HepG2 (cell line): ENCODE results near the gene LRRC19. TPM values are rescaled to one million over a fixed set of nuclear protein-coding genes. Genes with fewer than 3 reads are reported as not detected.
A peak's percentile ranks its signal among the peaks of the same experiment; 100 is the strongest.

Experiments
- ARHGAP35 ChIP-seq: sonication (generic); formaldehyde crosslinking; IDR thresholded peaks from 2 replicates; pipeline ENCODE4 v1.9.0; 2022; ENCODE audit warnings: mild to moderate bottlenecking, inconsistent platforms, moderate library complexity, missing genetic modification reagents, borderline replicate concordance
- ATF7-NPFF ChIP-seq: sonication (generic); formaldehyde crosslinking; IDR thresholded peaks from 2 replicates; pipeline ENCODE4 v1.8.1; 2023; ENCODE audit warnings: mild to moderate bottlenecking, low read depth, missing genetic modification reagents, moderate library complexity
- EZH2 ChIP-seq: conservative IDR thresholded peaks from 2 replicates; pipeline ENCODE4 v1.6.1; 2012; ENCODE audit warnings: mild to moderate bottlenecking, low read depth, low read length, moderate library complexity
- NR2F1 ChIP-seq, 2 experiments: fragments of 450-650 bp in 1 of 2; formaldehyde crosslinking in 1 of 2; IDR thresholded peaks; 2 replicates each; pipeline versions ENCODE4 v1.5.0 to v1.6.1; 2016 to 2020; ENCODE audit warnings: mild to moderate bottlenecking in 1 of 2, missing compliant biosample characterization in 1 of 2, missing genetic modification reagents in 1 of 2, moderate library complexity in 1 of 2
- PAX8 ChIP-seq: sonication (generic); formaldehyde crosslinking; IDR thresholded peaks from 2 replicates; pipeline ENCODE4 v1.8.0; 2022; ENCODE audit warnings: mild to moderate bottlenecking, missing genetic modification reagents, borderline replicate concordance
- PCBP2 ChIP-seq: fragments of 200-400 bp; formaldehyde crosslinking; optimal IDR thresholded peaks from 2 replicates; pipeline ENCODE3; 2018; ENCODE audit warnings: low read length, low read depth; ENCODE audit not compliant: poor library complexity, severe bottlenecking
- YY1 ChIP-seq: IDR thresholded peaks from 2 replicates; pipeline ENCODE4 v1.6.1; 2011; ENCODE audit warnings: low read length, low read depth, moderate library complexity, mild to moderate bottlenecking; ENCODE audit not compliant: insufficient read depth, insufficient replicate concordance
- ZBTB21 ChIP-seq: sonication (generic); formaldehyde crosslinking; IDR thresholded peaks from 2 replicates; pipeline ENCODE4 v1.4.0; 2020; ENCODE audit warnings: missing genetic modification reagents
- ZBTB3 ChIP-seq: sonication (generic); formaldehyde crosslinking; IDR thresholded peaks from 2 replicates; pipeline ENCODE4 v1.4.0; 2020; ENCODE audit warnings: low read depth, mild to moderate bottlenecking, moderate library complexity, missing genetic modification reagents, borderline replicate concordance
- ZFY ChIP-seq: sonication (generic); formaldehyde crosslinking; IDR thresholded peaks from 2 replicates; pipeline ENCODE4 v1.4.0; 2020; ENCODE audit warnings: missing genetic modification reagents
- ZNF616 ChIP-seq: sonication (generic); formaldehyde crosslinking; IDR thresholded peaks from 2 replicates; pipeline ENCODE4 v1.5.0; 2020; ENCODE audit warnings: low read depth, mild to moderate bottlenecking, missing genetic modification reagents
- ZNF652 ChIP-seq: IDR thresholded peaks from 2 replicates; pipeline ENCODE4 v1.6.1; 2016; ENCODE audit warnings: low read depth, borderline replicate concordance
- ZNF775 ChIP-seq: sonication (generic); formaldehyde crosslinking; IDR thresholded peaks from 2 replicates; pipeline ENCODE4 v1.4.0; 2020; ENCODE audit warnings: missing genetic modification reagents, mild to moderate bottlenecking, moderate library complexity, borderline replicate concordance
- polyA plus RNA-seq, 8 experiments: library from polyadenylated mRNA; depleted of rRNA in 3 of 8; stranded (reverse) in 7 of 8; unstranded in 1 of 8; fragments of >200 nt; fragmentation: Illumina TruSeq in 4 of 8; extraction: Trizol in 4 of 8; gene quantifications; 2 replicates each; pipeline versions ENCODE4 v1.2.1 to v1.2.3, GENCODE V29; 2011 to 2016; ENCODE audit warnings: low read depth in 4 of 8, missing spikeins in 1 of 8, mixed read lengths in 1 of 8; ENCODE audit not compliant: insufficient read depth in 1 of 8
- total RNA-seq, 5 experiments: library from RNA; depleted of rRNA; stranded (reverse); fragments of >200 nt; fragmentation: Illumina TruSeq; extraction: Trizol; gene quantifications; 2 replicates each; pipeline ENCODE4 v1.2.3, GENCODE V29; 2016; ENCODE audit warnings: low read depth in 1 of 5
- TF ChIP-seq, protein P1 (sequence below): sonication (generic); formaldehyde crosslinking; IDR thresholded peaks from 2 replicates; pipeline ENCODE4 v1.4.0; 2020; ENCODE audit warnings: mild to moderate bottlenecking, low read depth, missing genetic modification reagents
- TF ChIP-seq, protein P2 (sequence below): sonication (generic); formaldehyde crosslinking; IDR thresholded peaks from 2 replicates; pipeline ENCODE4 v1.4.0; 2020; ENCODE audit warnings: missing genetic modification reagents
- TF ChIP-seq, protein P3 (sequence below): sonication (generic); formaldehyde crosslinking; IDR thresholded peaks from 2 replicates; pipeline ENCODE4 v1.8.0; 2022; ENCODE audit warnings: mild to moderate bottlenecking, missing genetic modification reagents
- TF ChIP-seq, protein P4 (sequence below): sonication (generic); formaldehyde crosslinking; IDR thresholded peaks from 2 replicates; pipeline ENCODE4 v1.4.0; 2020; ENCODE audit warnings: missing genetic modification reagents, mild to moderate bottlenecking, borderline replicate concordance

The LRRC19 gene
- total and polyA plus RNA-seq, 2 of the 13 experiments (the other 11 are each of a cell fraction or from before 2014, with no cell fraction given) = not detected

DNA sequence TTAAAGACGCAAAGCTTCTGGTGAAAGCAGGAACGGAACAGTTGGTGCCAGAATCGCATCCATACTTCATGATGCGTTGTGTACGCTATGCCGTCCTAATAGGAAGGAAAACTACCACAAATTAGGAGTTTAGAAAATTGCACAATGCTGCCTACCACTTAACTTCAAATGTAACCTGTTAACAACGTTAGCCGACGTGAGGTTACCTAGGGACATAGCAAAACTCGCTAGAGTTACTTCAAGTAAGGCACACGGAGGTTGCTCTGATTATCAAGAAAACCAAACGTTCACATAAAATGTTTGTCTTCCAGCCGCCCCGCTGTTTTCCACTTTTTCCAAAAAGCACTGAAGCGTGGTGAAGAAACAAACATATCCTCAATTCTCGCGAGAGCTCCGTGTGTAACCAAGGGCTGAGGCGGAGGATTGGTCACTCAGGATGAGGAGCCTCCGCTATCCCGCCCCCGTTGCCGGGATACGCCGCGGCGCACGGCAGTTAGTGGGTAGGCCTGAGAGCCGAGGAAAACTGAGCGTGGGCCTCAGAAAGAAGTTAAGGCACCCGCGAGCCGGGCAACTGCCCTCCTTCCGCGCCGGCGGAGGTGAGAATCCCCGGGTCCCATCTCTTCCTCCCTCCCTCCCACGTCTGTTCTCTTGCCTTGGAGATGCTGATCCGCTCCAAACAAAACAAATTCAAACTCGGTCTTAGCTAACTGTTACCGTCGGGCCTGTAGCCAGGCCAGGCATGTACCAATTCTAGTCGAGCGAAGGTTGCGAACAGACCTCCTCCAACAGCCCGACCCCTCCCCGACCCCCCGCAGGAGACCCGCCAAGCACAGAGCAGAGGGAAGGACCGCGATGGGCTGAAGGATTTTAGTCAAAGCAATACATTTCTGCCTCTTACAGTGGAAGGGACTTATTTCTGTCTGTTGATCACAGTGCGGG is 49.3 kb downstream of the LRRC19 start, which contains the start of gene IFT74 (continued):
- TF ChIP-seq, protein P1, sequence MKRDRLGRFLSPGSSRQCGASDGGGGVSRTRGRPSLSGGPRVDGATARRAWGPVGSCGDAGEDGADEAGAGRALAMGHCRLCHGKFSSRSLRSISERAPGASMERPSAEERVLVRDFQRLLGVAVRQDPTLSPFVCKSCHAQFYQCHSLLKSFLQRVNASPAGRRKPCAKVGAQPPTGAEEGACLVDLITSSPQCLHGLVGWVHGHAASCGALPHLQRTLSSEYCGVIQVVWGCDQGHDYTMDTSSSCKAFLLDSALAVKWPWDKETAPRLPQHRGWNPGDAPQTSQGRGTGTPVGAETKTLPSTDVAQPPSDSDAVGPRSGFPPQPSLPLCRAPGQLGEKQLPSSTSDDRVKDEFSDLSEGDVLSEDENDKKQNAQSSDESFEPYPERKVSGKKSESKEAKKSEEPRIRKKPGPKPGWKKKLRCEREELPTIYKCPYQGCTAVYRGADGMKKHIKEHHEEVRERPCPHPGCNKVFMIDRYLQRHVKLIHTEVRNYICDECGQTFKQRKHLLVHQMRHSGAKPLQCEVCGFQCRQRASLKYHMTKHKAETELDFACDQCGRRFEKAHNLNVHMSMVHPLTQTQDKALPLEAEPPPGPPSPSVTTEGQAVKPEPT = 0 out of 2 replicates have a peak, but pooled peaks have one; percentile 56
- TF ChIP-seq ARHGAP35 (no peak), ZNF616 (CRISPR knock-in tag) (no peak), ATF7-NPFF (CRISPR knock-in tag) (no peak), PCBP2 (no peak), ZNF775 (CRISPR knock-in tag) (0 out of 2 replicates have a peak, but pooled peaks have one; percentile 60), ZBTB3 (CRISPR knock-in tag) (no peak), PAX8 (CRISPR knock-in tag) (no peak), ZNF652 (CRISPR knock-in tag) (no peak), ZBTB21 (CRISPR knock-in tag) (no peak; the same call in 1 of the 2 replicates), ZFY (CRISPR knock-in tag) (peak; percentile 96), YY1 (no peak), EZH2 (no peak), NR2F1 (CRISPR knock-in tag; IDR thresholded peaks at IDR 0.05) (no peak)
- TF ChIP-seq, protein P2, sequence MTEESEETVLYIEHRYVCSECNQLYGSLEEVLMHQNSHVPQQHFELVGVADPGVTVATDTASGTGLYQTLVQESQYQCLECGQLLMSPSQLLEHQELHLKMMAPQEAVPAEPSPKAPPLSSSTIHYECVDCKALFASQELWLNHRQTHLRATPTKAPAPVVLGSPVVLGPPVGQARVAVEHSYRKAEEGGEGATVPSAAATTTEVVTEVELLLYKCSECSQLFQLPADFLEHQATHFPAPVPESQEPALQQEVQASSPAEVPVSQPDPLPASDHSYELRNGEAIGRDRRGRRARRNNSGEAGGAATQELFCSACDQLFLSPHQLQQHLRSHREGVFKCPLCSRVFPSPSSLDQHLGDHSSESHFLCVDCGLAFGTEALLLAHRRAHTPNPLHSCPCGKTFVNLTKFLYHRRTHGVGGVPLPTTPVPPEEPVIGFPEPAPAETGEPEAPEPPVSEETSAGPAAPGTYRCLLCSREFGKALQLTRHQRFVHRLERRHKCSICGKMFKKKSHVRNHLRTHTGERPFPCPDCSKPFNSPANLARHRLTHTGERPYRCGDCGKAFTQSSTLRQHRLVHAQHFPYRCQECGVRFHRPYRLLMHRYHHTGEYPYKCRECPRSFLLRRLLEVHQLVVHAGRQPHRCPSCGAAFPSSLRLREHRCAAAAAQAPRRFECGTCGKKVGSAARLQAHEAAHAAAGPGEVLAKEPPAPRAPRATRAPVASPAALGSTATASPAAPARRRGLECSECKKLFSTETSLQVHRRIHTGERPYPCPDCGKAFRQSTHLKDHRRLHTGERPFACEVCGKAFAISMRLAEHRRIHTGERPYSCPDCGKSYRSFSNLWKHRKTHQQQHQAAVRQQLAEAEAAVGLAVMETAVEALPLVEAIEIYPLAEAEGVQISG (CRISPR knock-in tag) = no peak; the same call in 1 of the 2 replicates
- TF ChIP-seq, protein P3, sequence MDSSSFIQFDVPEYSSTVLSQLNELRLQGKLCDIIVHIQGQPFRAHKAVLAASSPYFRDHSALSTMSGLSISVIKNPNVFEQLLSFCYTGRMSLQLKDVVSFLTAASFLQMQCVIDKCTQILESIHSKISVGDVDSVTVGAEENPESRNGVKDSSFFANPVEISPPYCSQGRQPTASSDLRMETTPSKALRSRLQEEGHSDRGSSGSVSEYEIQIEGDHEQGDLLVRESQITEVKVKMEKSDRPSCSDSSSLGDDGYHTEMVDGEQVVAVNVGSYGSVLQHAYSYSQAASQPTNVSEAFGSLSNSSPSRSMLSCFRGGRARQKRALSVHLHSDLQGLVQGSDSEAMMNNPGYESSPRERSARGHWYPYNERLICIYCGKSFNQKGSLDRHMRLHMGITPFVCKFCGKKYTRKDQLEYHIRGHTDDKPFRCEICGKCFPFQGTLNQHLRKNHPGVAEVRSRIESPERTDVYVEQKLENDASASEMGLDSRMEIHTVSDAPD (CRISPR knock-in tag) = no peak
- TF ChIP-seq, protein P4, sequence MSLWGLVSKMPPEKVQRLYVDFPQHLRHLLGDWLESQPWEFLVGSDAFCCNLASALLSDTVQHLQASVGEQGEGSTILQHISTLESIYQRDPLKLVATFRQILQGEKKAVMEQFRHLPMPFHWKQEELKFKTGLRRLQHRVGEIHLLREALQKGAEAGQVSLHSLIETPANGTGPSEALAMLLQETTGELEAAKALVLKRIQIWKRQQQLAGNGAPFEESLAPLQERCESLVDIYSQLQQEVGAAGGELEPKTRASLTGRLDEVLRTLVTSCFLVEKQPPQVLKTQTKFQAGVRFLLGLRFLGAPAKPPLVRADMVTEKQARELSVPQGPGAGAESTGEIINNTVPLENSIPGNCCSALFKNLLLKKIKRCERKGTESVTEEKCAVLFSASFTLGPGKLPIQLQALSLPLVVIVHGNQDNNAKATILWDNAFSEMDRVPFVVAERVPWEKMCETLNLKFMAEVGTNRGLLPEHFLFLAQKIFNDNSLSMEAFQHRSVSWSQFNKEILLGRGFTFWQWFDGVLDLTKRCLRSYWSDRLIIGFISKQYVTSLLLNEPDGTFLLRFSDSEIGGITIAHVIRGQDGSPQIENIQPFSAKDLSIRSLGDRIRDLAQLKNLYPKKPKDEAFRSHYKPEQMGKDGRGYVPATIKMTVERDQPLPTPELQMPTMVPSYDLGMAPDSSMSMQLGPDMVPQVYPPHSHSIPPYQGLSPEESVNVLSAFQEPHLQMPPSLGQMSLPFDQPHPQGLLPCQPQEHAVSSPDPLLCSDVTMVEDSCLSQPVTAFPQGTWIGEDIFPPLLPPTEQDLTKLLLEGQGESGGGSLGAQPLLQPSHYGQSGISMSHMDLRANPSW (CRISPR knock-in tag) = no peak
